ENCODE results near the gene NCOA7.
A peak's percentile ranks its signal among the peaks of the same experiment; 100 is the strongest.

The NCOA7 gene

GRCh38 chr6:125787791-125788190, 3.0 kb upstream of the NCOA7 start:
- H3K4me1 ChIP-seq (ENCODE audit: insufficient read depth, low read length, severe bottlenecking) = peaks cover 48% of the 10 kb centered on the region

GRCh38 chr6:125789167-125789566, 1.6 kb upstream of the NCOA7 start:
- Histone ChIP-seq H3K9me2 (ENCODE audit: low read depth, low read length) (no peaks in the 10 kb centered on the region), H3K36me3 (ENCODE audit: insufficient read depth, low read length) (peaks cover 5% of the 10 kb centered on the region; the same call in 1 of the 2 replicates), H3K9ac (ENCODE audit: low read length) (peak overlapping the region; percentile 82), H3K4me1 (ENCODE audit: insufficient read depth, low read length, severe bottlenecking) (peaks cover 51% of the 10 kb centered on the region), H4K20me1 (ENCODE audit: insufficient read depth, low read length) (no peaks in the 10 kb centered on the region), H3K27ac (ENCODE audit: low read depth, low read length, poor library complexity, severe bottlenecking) (peak overlapping the region; percentile 96), H3K4me2 (ENCODE audit: low read length) (peak overlapping the region; percentile 89), H3F3A (ENCODE audit: insufficient read depth, low read length) (no peaks in the 10 kb centered on the region), H3K4me3 (ENCODE audit: low read depth, low read length, poor library complexity, severe bottlenecking) (peak overlapping the region; percentile 87), H2AFZ (ENCODE audit: low read length) (no peak overlapping the region), H3K27me3 (ENCODE audit: insufficient read depth, low read length) (no peaks in the 10 kb centered on the region), H3K79me2 (ENCODE audit: insufficient read depth, low read length) (peaks cover 30% of the 10 kb centered on the region), H3K9me3 (ENCODE audit: low read length) (no peaks in the 10 kb centered on the region)
- TF ChIP-seq CTCF (IDR thresholded peaks at IDR 0.05; ENCODE audit: low read length) = no peak
- TF ChIP-seq EZH2 (IDR thresholded peaks at IDR 0.05; ENCODE audit: borderline replicate concordance, low read length) = no peak

More at GRCh38 chr6:125787791-125788190, 3.0 kb upstream of the NCOA7 start:
- Histone ChIP-seq H2AFZ (ENCODE audit: low read length) (no peak overlapping the region), H3K27me3 (ENCODE audit: insufficient read depth, low read length) (no peaks in the 10 kb centered on the region), H3K4me3 (ENCODE audit: low read depth, low read length, poor library complexity, severe bottlenecking) (no peak overlapping the region), H3K9me2 (ENCODE audit: low read depth, low read length) (no peaks in the 10 kb centered on the region), H3K79me2 (ENCODE audit: insufficient read depth, low read length) (peaks cover 28% of the 10 kb centered on the region), H3K27ac (ENCODE audit: low read depth, low read length, poor library complexity, severe bottlenecking) (peak overlapping the region; percentile 96), H3K36me3 (ENCODE audit: insufficient read depth, low read length) (peaks cover 5% of the 10 kb centered on the region; the same call in 1 of the 2 replicates), H3F3A (ENCODE audit: insufficient read depth, low read length) (no peaks in the 10 kb centered on the region), H4K20me1 (ENCODE audit: insufficient read depth, low read length) (no peaks in the 10 kb centered on the region), H3K9me3 (ENCODE audit: low read length) (no peaks in the 10 kb centered on the region), H3K9ac (ENCODE audit: low read length) (no peak overlapping the region), H3K4me2 (ENCODE audit: low read length) (no peak overlapping the region)
- TF ChIP-seq CTCF (IDR thresholded peaks at IDR 0.05; ENCODE audit: low read length) = peak; percentile 72
- TF ChIP-seq EZH2 (IDR thresholded peaks at IDR 0.05; ENCODE audit: borderline replicate concordance, low read length) = no peak

- H3K9me2 ChIP-seq (ENCODE audit: low read depth, low read length) = no peaks in the 10 kb centered on the region
- 0 out of 2 replicates have a peak overlapping the region, but pooled peaks have one; percentile 22 for H2AFZ ChIP-seq (ENCODE audit: low read length)
- H3K9ac ChIP-seq (ENCODE audit: low read length) = peak overlapping the region; percentile 82
- H3K9me3 ChIP-seq (ENCODE audit: low read length) = no peaks in the 10 kb centered on the region
- H3K27ac ChIP-seq (ENCODE audit: low read depth, low read length, poor library complexity, severe bottlenecking) = peak overlapping the region; percentile 96
- peaks cover 57% of the 10 kb centered on the region for H3K4me1 ChIP-seq (ENCODE audit: insufficient read depth, low read length, severe bottlenecking)
- H3K4me3 ChIP-seq (ENCODE audit: low read depth, low read length, poor library complexity, severe bottlenecking) = peak overlapping the region; percentile 87
- H3K4me2 ChIP-seq (ENCODE audit: low read length) = peak overlapping the region; percentile 89
- TF ChIP-seq CTCF (IDR thresholded peaks at IDR 0.05; ENCODE audit: low read length) (no peak), EZH2 (IDR thresholded peaks at IDR 0.05; ENCODE audit: borderline replicate concordance, low read length) (no peak)
- H4K20me1 ChIP-seq (ENCODE audit: insufficient read depth, low read length) = no peaks in the 10 kb centered on the region
- peaks cover 36% of the 10 kb centered on the region for H3K79me2 ChIP-seq (ENCODE audit: insufficient read depth, low read length)
- H3K36me3 ChIP-seq (ENCODE audit: insufficient read depth, low read length) = peaks cover 5% of the 10 kb centered on the region; the same call in 1 of the 2 replicates
- H3F3A ChIP-seq (ENCODE audit: insufficient read depth, low read length) = no peaks in the 10 kb centered on the region
- H3K27me3 ChIP-seq (ENCODE audit: insufficient read depth, low read length) = no peaks in the 10 kb centered on the region
These were observed 993 bp upstream of the NCOA7 start for GRCh38 chr6:125789576-125790357.
